GM19240 (cell line): ENCODE measurements around the gene KCNMA1.

Source experiments
- DNase-seq: peaks from one replicate; pipeline ENCODE4 v3.0.0; 2011; ENCODE audit warnings: low spot score; ENCODE audit not compliant: insufficient read length

Gene KCNMA1

DNA sequence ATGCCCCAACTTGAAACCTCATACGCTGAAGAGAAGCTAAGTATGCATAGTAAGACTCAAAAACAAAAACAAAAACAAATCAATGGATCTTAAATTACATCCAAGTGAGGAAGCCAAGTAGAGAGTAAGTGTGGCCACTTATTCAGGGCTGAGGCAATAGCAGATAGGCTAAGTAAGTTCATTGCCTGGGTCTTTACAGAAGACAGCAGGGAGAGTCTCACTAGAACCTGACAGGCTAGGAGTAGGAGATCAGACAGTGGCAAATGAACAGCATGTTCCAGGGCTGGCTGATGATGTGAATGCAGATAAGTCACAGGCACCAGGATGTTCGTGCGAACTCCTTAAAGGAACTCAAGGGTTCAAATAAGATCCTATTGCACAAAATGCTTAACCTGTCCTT is 568.6 kb downstream of the KCNMA1 start:
- no peak for DNase-seq

DNA sequence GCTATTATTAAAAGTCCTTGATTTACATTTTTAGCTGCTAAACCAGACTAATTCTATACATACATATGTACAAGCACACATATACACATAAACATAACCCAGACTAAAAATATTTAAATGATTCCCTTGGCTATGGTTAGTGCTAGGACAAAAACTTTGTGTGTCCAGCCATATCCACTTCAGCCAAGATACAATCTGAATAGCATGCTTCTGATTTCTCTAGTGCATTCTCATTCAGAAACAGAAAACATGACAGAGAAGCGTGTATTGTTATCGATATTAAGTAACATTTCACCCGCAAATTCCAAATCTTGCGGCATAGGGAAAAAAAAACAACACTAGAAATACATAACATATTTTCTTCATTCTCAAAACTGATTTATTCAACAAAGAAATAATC is 569.3 kb downstream of the KCNMA1 start:
- no peak for DNase-seq

DNA sequence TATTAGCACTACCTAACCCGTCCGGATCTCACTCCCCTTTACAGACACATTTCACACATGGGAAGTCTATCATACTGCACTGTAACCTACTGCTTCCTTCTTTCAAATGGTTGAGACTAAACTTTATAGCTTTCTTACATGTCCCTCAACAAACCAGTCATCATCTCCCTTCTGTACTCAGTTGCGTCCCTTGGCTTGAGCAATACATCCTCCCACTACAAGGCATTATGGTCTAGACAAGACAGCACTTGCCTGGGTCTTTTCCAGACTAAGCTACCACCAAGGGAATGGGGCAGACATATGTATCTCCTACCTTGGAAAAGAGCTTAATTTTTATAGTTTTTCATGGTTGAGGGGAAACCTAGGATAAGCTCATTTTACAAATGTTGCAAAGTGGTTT is 575.2 kb downstream of the KCNMA1 start:
- DNase-seq: no peak

DNA sequence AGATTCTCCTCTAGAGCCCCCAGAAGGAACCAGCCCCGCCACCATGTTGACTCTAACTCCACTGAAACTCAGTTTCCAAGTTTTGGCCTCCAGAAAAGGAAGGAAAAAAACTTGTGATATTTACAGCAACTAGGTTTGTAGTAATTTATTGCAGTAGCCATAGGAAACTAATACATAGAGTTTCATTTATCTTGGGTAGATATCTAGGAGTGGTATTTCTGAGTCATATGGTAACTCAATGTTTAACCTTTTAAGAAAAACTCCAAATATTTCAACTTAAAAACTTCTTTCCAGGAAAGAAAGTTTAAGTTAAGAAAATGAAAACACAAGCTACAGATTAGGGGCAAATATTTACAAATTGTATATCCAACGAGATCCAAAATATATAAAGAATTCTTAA is 576.7 kb downstream of the KCNMA1 start:
- no peak for DNase-seq

DNA sequence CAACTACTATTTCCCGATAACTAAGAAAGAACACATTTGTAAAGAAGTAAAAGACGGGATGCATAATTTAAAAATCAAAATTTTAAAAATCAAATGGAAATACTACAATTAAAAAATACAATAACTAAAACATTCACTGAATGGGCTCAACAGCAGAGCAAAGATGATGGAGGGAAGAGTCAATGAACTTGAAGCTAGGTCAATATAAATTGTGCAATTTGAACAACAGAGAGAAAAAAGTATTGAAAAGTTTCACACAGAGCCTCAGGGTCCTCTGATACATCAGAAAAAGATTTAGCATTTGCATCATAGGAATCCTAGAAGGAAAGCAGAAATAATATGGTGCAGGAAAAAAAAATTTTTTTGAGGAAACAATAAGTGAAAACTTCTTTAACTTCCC is 581.0 kb downstream of the KCNMA1 start:
- DNase-seq: no peak

DNA sequence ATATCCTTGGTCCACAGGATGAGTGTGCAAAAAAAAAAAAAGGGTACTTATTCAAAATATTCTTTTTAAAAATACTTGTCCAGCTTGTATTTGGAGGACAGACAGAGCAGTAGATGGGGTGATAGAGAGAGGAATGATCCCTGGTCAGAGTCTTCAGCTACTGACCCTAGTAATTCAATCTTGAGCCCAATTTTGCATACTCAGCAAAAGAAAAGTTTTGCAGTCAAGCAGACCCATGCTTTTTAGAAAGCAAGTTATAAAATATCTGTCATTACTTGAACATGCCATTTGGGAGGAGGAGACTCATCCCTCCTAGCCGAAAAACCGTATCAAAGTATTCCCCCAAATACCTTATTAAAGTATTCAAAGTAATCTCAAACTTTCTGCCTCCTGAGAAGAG is 585.0 kb downstream of the KCNMA1 start:
- no peak for DNase-seq

DNA sequence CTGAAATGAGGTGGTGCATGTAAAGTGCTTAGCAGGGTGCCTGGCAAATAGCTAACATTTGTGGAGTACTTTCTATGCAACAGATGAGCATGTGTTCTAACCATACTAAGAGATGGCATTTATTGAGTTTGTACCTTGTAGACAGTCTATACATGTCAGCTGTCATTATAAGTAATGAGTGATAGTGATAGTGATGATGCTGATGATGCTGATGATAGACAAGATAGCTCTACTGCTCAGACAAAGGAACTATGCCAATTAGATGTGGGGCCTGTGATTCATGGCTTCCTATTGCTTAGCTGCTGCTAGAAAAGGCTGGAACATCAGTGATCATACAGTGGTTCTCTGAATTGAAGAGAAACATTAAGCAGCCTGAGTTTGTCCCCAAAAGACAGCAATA is 585.8 kb downstream of the KCNMA1 start:
- no peak for DNase-seq

- DNase-seq: no peak
Observed at GRCh38 chr10:77049896-77050295, 587.7 kb downstream of the KCNMA1 start.

DNA sequence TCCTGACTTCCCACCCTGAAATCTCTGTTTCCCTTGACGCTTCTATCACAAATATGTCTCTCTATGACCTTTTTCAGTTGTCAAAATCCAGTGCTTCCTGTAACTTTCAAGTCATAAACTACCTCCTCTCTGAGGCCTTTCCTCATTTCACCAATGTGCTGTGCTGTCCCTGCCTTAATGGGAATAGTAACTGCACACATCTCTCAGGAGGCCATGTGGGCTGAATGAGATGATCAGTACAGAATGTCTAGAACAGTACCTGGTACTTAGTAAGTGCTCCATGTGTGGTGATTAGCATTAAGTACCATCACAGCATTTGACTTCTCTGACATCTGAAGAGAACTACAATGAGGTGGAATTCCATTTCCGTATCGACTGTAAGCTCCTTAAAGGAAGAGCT is 588.5 kb downstream of the KCNMA1 start:
- no peak for DNase-seq

- no peak for DNase-seq
Observed at GRCh38 chr10:77045085-77045484, 592.5 kb downstream of the KCNMA1 start.

GRCh38 chr10:77043420-77043763 is 594.2 kb downstream of the KCNMA1 start:
- no peak for DNase-seq

DNA sequence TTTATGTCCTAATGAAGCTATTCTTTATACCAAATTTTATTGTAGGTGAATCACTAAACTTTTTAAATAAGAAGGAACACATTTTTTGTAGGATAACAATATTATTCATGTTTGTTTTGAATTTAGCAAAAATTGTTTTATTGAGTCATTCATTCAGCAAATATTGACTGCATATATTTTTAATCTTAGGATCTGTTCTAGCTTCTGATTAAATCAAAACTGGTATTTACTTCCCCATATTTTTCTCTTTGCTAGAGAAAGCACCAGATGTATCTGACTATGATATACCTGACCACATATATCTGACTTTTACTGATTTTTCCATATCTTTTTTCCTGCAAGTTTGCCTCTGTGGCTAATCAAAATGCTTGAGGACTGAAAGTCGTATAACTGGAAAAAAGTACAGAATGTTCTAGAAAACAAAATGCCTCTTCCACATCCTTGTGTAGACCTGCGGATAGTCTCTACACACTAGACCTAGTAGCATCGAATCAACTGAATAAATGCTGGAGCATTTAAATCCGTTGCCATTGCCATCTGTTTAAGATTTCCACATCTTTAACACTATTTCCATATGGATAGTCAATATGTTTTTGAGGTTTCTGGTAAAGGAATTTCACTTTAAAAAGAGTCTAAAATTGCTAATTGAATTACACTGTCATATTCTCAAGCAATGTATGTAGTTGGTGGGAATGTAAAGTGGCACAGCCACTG is 594.7 kb downstream of the KCNMA1 start:
- no peak for DNase-seq

- DNase-seq: no peak
Observed at GRCh38 chr10:77041636-77042258, 595.9 kb downstream of the KCNMA1 start.

GRCh38 chr10:77038407-77038806 is 599.2 kb downstream of the KCNMA1 start:
- no peak for DNase-seq

GRCh38 chr10:77037735-77038403 is 599.7 kb downstream of the KCNMA1 start:
- DNase-seq: no peak

- DNase-seq: no peak
Observed at GRCh38 chr10:77036993-77037734, 600.4 kb downstream of the KCNMA1 start.

- no peak for DNase-seq
Observed at GRCh38 chr10:77036276-77036675, 601.3 kb downstream of the KCNMA1 start.

GRCh38 chr10:77034795-77035194 is 602.8 kb downstream of the KCNMA1 start:
- no peak for DNase-seq

DNA sequence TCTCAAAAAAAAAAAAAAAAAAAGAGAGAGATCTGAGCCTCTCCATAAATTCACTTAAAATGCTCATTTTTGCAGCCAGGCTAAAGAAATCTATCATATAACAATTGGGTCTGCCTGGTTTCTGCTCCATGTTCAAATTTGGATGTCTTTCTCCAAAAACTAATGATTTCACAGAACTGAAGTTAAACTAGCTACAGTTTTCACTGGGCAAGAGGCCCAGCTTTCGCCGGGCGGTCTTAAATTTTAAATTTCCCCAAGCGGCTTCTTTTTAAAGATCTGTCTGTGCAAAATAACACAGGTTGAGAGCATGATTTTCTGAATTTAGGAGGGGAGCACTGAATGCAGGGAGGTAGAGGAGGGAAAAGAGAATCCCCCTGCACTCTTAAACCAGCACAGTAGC is 603.4 kb downstream of the KCNMA1 start:
- DNase-seq: no peak

DNA sequence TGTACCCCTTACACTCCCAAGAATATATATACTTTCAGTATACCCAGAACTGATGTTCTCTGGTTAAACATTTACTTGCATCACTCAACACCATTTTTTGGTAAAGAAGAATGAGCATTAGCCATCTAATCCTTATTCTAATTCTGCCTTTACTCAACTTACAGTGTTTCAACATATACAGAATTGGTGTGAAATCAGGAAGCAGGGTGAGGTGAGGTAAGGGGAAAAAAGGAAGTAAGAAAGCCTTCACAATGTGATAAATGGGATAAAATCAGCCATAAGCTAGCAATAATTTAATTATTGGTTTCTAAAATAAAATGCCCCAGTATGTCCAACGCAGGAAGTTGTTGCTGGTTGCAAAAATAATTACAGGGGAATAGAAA is 605.4 kb downstream of the KCNMA1 start:
- no peak for DNase-seq

GRCh38 chr10:77031531-77032187 is 605.9 kb downstream of the KCNMA1 start:
- no peak for DNase-seq

DNA sequence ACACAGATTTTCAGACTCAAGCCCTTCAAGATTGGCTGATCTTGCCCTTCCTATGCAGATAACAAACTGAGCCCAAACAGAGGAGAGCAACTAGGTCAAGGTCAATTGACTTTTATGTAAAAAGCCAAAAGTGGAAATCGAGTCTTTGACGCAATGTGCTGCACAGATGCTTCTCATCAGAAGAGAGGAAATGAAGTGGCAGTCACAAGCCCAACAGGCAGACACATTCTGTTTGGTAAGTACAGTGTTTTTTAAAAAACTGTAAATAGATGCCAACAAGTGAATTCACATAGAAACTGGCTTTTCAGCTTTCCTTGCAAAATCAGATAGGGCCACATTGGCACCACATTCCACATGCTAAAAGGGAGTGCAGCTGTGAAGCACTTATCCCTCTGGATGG is 606.6 kb downstream of the KCNMA1 start:
- no peak for DNase-seq
